Subcutaneous abdominal adipose tissue (tissue), 5 donors: ENCODE measurements around the gene ABCF2.

Experiments used
- H3K27ac ChIP-seq: one replicate; pipeline ENCODE4 v1.7.0; 2013; ENCODE audit warnings: low read depth, mild to moderate bottlenecking, inconsistent platforms, low read length, moderate library complexity
- H3K27me3 ChIP-seq, 5 donors: one replicate each; pipeline ENCODE4 v1.7.0; 2013; ENCODE audit warnings: low read length in 5 of 5, inconsistent platforms in 1 of 5; ENCODE audit not compliant: control insufficient read depth in 5 of 5, insufficient read depth in 4 of 5
- H3K36me3 ChIP-seq, 5 donors: one replicate each; pipeline ENCODE4 v1.7.0; 2013; ENCODE audit warnings: low read length in 5 of 5; ENCODE audit not compliant: control insufficient read depth in 5 of 5, insufficient read depth in 5 of 5
- H3K4me1 ChIP-seq, 5 donors: one replicate each; pipeline ENCODE4 v1.7.0; 2013; ENCODE audit warnings: low read length in 5 of 5, mild to moderate bottlenecking in 3 of 5, moderate library complexity in 1 of 5; ENCODE audit not compliant: control insufficient read depth in 5 of 5, insufficient read depth in 5 of 5
- H3K4me3 ChIP-seq, 5 donors: one replicate each; pipeline ENCODE4 v1.7.0; 2013; ENCODE audit warnings: low read length in 5 of 5, low read depth in 1 of 5
- H3K9ac ChIP-seq, 5 donors: one replicate each; pipeline ENCODE4 v1.7.0; 2013; ENCODE audit warnings: low read length in 5 of 5, mild to moderate bottlenecking in 4 of 5, moderate library complexity in 3 of 5
- H3K9me3 ChIP-seq, 5 donors: one replicate each; pipeline ENCODE4 v1.7.0; 2013; ENCODE audit warnings: low read length in 5 of 5; ENCODE audit not compliant: control insufficient read depth in 5 of 5
- donor health status: healthy.
- donor health status: healthy.
- donor health status: healthy.
- donor health status: healthy.
- donor health status: healthy.

The ABCF2 gene

DNA sequence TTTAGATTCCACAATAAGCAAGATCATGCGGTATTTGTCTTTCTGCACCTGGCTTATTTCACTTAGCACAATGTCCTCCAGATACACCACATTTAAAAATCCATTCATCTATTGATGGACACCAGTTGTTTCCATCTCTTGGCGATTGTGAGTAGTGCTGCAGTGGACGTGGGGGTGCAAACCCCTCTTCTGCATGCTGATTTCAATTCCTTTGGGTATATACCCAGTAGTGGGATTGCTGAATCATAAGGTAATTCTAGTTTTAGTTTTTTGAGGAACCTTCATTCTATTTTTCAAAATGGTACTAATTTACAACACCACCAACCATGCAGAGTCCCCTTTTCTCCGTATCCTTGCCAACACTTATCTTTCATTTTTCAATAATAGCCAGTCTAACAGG is 38.0 kb downstream of the ABCF2 start:
- Histone ChIP-seq H3K4me3 (no peak overlapping the region), H3K9ac (no peak overlapping the region), H3K27me3 (peaks cover 4 to 11% (median 6%) of the 10 kb centered on the region in 5 donors), H3K36me3 (no peaks in the 10 kb centered on the region), H3K27ac (no peak overlapping the region), H3K4me1 (peaks cover 0 to 9% (median 5%) of the 10 kb centered on the region in 5 donors), H3K9me3 (no peaks in the 10 kb centered on the region)

DNA sequence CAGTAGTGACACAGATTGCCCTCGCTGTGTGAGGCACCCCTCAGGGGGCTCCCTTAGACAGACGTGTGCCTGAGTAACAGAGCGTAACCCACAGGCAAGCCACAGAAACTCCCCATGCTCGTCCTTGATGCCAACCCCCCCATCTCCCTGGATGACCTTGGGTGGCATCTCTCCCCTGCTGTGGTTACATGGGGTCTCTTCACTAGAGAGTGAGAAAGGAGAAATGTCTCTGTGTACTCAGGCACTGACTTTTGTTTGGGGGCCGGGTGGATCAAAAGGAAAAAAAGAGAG is 38.8 kb downstream of the ABCF2 start:
- Histone ChIP-seq H3K4me1 (peaks cover 0 to 9% (median 5%) of the 10 kb centered on the region in 5 donors), H3K27me3 (peaks cover 4 to 11% (median 6%) of the 10 kb centered on the region in 5 donors), H3K27ac (no peak overlapping the region), H3K4me3 (no peak overlapping the region), H3K9ac (no peak overlapping the region), H3K9me3 (no peaks in the 10 kb centered on the region), H3K36me3 (no peaks in the 10 kb centered on the region)

DNA sequence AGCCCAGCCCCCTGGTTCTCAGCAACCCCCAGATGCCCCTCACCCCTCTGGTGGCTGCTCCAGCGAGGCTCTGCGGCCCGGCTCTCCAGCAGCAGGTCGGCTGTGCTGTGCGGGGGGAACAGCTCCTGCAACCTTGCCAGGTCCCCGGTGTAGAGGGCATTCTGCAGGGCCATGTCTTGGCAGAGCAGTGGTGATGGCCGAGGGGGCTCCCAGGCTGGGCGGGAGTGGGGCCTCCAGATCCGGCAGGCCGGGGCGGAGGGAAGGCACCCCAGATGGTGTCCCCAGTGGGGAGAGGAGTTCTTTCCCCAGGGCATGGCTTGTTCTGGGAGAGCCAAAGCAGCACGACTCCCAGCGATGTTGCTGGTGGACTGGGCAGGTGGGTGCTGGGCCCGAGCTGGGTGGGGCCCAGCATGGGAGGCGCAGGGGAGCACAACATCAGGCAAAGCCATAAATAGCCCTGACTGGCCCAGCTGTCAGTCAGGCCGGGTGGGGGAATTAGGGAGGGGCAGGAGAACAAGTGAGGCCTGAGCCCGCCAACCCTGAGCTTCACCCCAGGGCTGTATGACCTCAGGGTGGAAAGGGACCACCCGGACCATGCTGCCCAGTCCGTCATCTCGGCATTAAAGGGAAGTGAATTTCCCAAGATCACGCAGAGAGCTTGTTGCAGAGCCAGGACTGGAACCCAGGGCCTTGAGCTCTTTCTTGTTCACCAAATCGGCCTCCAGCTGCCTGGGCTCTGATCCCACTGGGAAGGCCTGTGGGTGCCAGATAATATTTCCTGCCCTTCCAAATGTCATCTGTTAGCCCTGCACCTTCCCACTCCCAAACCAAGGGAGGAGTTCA is 39.4 kb downstream of the ABCF2 start:
- H3K4me3 ChIP-seq: no peak overlapping the region
- no peaks in the 10 kb centered on the region for H3K36me3 ChIP-seq
- H3K27ac ChIP-seq: no peak overlapping the region
- H3K27me3 ChIP-seq: peaks cover 4 to 11% (median 6%) of the 10 kb centered on the region in 5 donors
- H3K9me3 ChIP-seq: no peaks in the 10 kb centered on the region
- H3K4me1 ChIP-seq: peaks cover 0 to 9% (median 5%) of the 10 kb centered on the region in 5 donors
- no peak overlapping the region for H3K9ac ChIP-seq

DNA sequence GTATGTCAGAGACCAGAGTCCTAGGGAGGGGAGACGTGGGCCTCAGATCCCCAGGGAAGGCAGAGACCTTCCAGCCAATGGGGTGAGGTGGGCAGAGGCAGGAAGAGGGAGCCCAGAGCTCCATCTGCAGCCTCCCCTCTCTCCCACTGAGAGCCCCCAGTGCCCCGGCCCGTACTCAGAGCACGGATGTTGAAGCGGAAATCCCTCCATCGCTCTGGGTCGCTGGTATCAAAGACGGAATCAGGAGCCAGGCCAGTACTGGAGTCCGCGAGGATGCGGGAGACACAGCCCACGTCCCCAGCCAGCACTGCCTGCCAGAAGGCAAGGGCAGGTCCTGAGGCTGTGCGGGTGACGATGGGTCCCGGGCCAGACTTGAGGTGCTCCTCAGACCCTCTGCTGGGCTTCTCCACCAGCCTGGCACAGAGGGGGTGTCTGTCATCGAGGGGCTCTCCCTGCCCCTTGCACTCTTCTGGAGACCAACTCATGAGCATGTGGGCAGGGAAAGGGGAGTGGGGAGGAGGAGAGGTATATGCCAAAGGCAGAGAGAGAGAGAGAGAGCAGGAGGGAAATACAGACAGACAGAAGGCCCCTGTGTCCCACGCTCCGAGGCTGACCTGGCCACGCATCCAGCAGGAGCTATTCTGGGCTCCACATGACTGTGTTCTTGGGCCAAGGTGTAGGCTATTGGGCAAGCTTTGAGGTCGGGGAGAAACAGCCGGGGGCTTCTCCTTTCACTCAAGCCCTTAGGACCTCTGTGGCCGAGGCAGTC is 40.2 kb downstream of the ABCF2 start, which contains the start of gene ASB10:
Gene ASB10, minus strand, starts transcription at position 611 of the 769 bp plus-strand sequence. Its CDS starts 120 bp downstream, at position 491.
- Histone ChIP-seq H3K9me3 (no peaks in the 10 kb centered on the region), H3K27ac (no peak within 1 kb of the TSS), H3K27me3 (peaks cover 5 to 11% (median 7%) of the 10 kb centered on the region in 5 donors), H3K36me3 (no peaks in the 10 kb centered on the region), H3K4me3 (no peak within 1 kb of the TSS), H3K9ac (no peak within 1 kb of the TSS), H3K4me1 (peaks cover 0 to 9% (median 5%) of the 10 kb centered on the region in 5 donors)

DNA sequence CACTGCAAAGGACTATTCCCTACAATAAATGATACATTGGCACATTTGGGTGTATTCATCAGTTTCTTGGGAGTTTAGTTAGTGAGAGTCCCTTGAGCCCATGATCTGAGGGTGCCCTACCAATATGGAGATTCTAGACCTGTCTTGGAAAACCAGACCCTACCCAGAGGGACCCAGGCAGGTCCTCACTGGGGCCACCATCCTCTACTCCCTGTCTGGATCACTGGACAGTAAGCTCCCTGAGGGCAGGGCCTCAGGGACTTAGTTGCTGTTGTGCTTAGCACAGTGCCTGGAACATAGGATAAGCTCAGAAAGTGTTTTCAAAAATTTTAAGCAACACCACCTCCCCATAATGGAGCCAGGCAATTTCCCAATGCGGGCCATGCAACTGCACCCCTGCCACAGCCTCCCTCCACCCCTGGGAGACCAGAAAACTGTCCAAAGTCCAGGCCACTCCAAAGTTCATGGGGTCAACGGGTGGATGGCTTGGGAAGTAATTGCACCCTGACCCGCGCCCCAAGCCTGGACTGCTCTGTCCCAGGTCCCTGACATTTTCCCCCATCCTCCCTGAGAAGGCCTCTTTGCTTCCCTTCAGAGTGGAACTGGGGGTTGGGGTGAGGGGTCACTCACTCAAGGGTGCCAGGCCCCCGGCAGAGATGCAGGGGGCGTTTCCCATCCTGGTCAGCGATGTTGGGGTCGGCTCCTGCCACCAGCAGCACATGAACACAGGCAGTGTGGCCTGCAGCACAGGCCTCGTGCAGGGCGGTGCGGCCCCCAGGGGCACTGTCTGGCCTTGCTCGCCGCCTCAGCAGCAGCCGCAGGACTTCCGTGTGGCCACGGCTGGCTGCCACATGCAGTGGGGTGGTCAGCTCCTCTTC is 41.0 kb downstream of the ABCF2 start:
- Histone ChIP-seq H3K27me3 (peaks cover 5 to 14% (median 9%) of the 10 kb centered on the region in 5 donors), H3K36me3 (no peaks in the 10 kb centered on the region), H3K27ac (no peak overlapping the region), H3K9ac (no peak overlapping the region), H3K4me3 (no peak overlapping the region), H3K9me3 (no peaks in the 10 kb centered on the region), H3K4me1 (peaks cover 0 to 8% (median 5%) of the 10 kb centered on the region in 5 donors)

DNA sequence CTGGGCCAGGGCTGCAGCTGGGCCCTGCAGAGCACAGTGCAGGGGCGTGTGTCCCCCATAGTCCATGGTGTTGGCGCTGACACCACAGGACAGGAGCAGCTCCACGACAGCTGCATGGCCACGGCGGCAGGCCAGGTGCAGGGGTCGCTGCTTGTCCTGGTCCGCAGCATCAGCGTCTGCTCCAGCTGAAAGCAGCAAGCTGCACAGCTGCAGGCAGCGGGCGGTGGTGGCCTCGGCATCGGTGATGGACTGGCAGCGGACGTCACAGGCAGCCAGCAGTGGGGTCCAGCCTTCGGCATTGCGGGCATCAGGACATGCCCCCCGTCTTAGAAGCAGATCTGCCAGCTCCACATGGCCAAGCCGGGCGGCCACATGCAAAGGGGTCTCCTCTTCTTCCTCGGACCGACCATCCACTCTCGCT is 46.0 kb downstream of the ABCF2 start:
- H3K27me3 ChIP-seq: peaks cover 9 to 19% (median 13%) of the 10 kb centered on the region in 5 donors
- H3K27ac ChIP-seq: no peak overlapping the region
- H3K4me3 ChIP-seq: no peak overlapping the region
- no peaks in the 10 kb centered on the region for H3K4me1 ChIP-seq
- no peaks in the 10 kb centered on the region for H3K36me3 ChIP-seq
- no peak overlapping the region for H3K9ac ChIP-seq
- H3K9me3 ChIP-seq: no peaks in the 10 kb centered on the region

DNA sequence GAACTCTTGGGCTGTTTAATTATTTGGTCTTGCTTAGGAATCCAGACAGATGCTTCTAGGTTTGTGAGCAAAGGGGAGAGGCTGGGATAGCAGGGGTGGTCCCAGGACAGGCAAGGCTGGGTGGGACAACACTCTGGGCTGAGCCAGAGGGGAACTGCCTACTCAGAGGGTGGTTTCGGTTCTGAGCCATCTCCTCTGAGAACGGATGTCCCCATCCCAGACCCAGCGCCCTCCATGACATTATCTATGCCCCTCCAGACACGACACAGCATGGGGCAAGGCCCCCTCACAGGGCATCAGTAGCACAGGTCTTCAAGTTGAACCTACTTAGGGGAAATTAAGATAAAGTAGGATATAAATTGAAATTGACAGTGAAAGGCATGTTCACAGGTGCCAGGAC is 47.1 kb downstream of the ABCF2 start:
- H3K9ac ChIP-seq: no peak overlapping the region
- peaks cover 12 to 29% (median 21%) of the 10 kb centered on the region in 5 donors for H3K27me3 ChIP-seq
- H3K27ac ChIP-seq: no peak overlapping the region
- H3K36me3 ChIP-seq: no peaks in the 10 kb centered on the region
- peaks cover 0 to 2% (median 1%) of the 10 kb centered on the region in 5 donors for H3K4me1 ChIP-seq
- no peaks in the 10 kb centered on the region for H3K9me3 ChIP-seq
- H3K4me3 ChIP-seq: no peak overlapping the region

DNA sequence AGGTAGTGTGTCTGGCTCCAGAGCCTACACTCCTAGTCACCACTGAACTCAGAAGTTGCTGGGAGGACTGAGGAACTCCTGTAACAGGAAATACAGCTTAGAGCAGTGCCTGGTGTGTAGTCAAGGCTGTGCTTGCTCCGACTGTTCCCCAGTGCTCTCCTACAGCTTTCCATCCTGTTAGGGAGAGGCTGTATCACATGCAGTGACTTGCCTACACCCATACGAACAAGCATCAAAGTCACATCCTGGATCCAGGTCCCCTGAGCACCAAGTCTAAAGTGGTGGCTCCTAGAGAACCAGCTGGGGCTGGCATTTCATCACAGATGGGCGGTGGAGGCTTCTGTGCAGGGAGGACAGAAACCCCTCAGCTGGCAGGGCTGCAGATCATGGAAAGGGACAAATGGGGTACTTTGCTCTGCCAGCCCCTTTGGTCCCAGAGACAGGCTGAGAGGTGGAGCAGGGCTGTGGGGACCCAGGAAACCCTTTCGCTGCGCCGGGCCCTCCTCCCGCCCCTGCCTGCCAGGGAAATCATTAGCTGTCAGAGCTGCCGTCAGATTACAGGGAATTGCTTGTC is 47.6 kb downstream of the ABCF2 start:
- Histone ChIP-seq H3K9me3 (no peaks in the 10 kb centered on the region), H3K4me1 (peaks cover 0 to 5% (median 2%) of the 10 kb centered on the region in 5 donors), H3K27ac (no peak overlapping the region), H3K27me3 (peaks cover 13 to 31% (median 25%) of the 10 kb centered on the region in 5 donors), H3K9ac (no peak overlapping the region), H3K4me3 (no peak overlapping the region), H3K36me3 (no peaks in the 10 kb centered on the region)

DNA sequence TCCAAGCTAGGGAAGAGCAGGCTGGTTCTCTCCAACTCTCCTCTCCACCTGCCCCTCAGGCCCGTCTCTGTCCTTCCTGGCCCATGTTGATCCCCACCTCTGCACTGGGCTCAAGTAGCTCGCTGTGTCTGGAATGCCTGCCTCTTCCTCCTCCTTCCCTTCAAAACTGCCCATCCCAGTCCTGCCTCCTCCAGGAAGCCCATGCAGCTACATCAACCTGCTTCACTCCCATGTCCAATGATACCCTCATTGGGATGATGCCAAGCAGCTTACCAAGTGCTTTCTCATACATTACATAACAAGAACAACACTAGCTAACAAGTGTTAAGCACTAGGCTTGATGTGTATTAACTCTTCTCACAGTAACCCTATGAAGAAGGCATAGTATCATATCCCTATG is 48.2 kb downstream of the ABCF2 start:
- Histone ChIP-seq H3K27me3 (peaks cover 17 to 31% (median 25%) of the 10 kb centered on the region in 5 donors), H3K36me3 (no peaks in the 10 kb centered on the region), H3K4me3 (no peak overlapping the region), H3K4me1 (peaks cover 0 to 5% (median 2%) of the 10 kb centered on the region in 5 donors), H3K9me3 (no peaks in the 10 kb centered on the region), H3K9ac (no peak overlapping the region), H3K27ac (no peak overlapping the region)
